Panc1 (cell line): ENCODE data around the gene PECR.
"Not testable (repeated sequence)": the region's sequence is repeated elsewhere in the genome, so short reads cannot be mapped to it uniquely, and the experiment has no call there.

Source experiments
- CTCF ChIP-seq: fragments of 450-650 bp; IDR thresholded peaks from 2 replicates; pipeline ENCODE4 v1.5.1; 2017; ENCODE audit warnings: mild to moderate bottlenecking
- TCF7L2 ChIP-seq: IDR thresholded peaks from 2 replicates; pipeline ENCODE4 v1.6.1; 2011; ENCODE audit warnings: mild to moderate bottlenecking, low read depth, low read length, inconsistent platforms

- not testable (repeated sequence) for TF ChIP-seq CTCF, TCF7L2
Measured at GRCh38 chr2:216080048-216080447, 1.6 kb downstream of the PECR start.
